HepG2 (cell line): Measurements from ENCODE around the gene MPLKIP. TPM values are rescaled to one million over a fixed set of nuclear protein-coding genes. Genes with fewer than 3 reads are reported as not detected.
A peak's percentile ranks its signal among the peaks of the same experiment; 100 is the strongest.

Experiments used
- ATAC-seq: fragments of 200-7000 bp; cut with Tn5 transposase; 3 replicates; pipeline ENCODE4 v1.9.1; 2020; ENCODE audit warnings: mild to moderate bottlenecking, moderate library complexity
- BruUV-seq: library from RNA; stranded (reverse); fragments of 400-500 nt; replicated peaks from 2 replicates; lab custom pipeline; 2021; lab: Mats Ljungman, UMichigan
- CTCF ChIA-PET: fragments of 300-600 bp; formaldehyde crosslinking; extraction: SDS; loops from one replicate; lab custom pipeline; 2021; ENCODE audit warnings: low total read pairs, inconsistent platforms, low intra/inter-chr PET ratio; lab: Yijun Ruan, JAX
- POLR2A ChIA-PET: fragments of 350-600 bp; sonication (Branson Sonifier 250); formaldehyde crosslinking; loops from one replicate; lab custom pipeline; 2020; ENCODE audit warnings: antibody characterized with exemption, inconsistent platforms; lab: Yijun Ruan, JAX
- DNase-seq: peaks from one replicate; pipeline ENCODE4 v3.0.0-alpha.2; 2015; ENCODE audit warnings: low spot score
- FAIRE-seq: peaks from 3 replicates; lab custom pipeline; 2011; peaks lifted over from hg19 to GRCh38; lab: Jason Lieb, UNC
- H2AFZ ChIP-seq: one replicate; pipeline ENCODE4 v1.6.1; 2011; ENCODE audit warnings: low read length, inconsistent platforms
- H3K27ac ChIP-seq: fragments of 300-600 bp; 3 replicates; pipeline ENCODE4 v1.8.0; 2011; ENCODE audit warnings: mixed run types, mild to moderate bottlenecking, mixed read lengths, low read length, inconsistent platforms; ENCODE audit not compliant: insufficient read depth; ENCODE audit errors: extremely low read length
- H3K27me3 ChIP-seq, 2 experiments: fragments of 200-600 bp in 1 of 2; 2 replicates in 1 of 2; 3 replicates in 1 of 2; pipeline versions ENCODE4 v1.6.0 to v1.8.0; 2011; ENCODE audit warnings: low read length in 2 of 2, mild to moderate bottlenecking in 2 of 2, moderate library complexity in 2 of 2, inconsistent platforms in 1 of 2; ENCODE audit not compliant: insufficient read depth in 2 of 2, control insufficient read depth in 1 of 2
- H3K36me3 ChIP-seq, 2 experiments: fragments of 200-600 bp in 1 of 2; replicated peaks in 1 of 2; 2 replicates in 1 of 2; 3 replicates in 1 of 2; pipeline versions ENCODE4 v1.5.1 to v1.8.0; 2011; ENCODE audit warnings: low read length in 2 of 2, inconsistent platforms in 1 of 2; ENCODE audit not compliant: insufficient read depth in 2 of 2, control insufficient read depth in 1 of 2
- H3K4me1 ChIP-seq: 2 replicates; pipeline ENCODE4 v1.5.1; 2012; ENCODE audit warnings: low read length, inconsistent platforms; ENCODE audit not compliant: insufficient read depth
- H3K4me2 ChIP-seq: 2 replicates; pipeline ENCODE4 v1.6.0; 2011; ENCODE audit warnings: low read depth, low read length, inconsistent platforms
- H3K4me3 ChIP-seq, 3 experiments: fragments of 200-600 bp in 1 of 3; sonication (generic), shearing (Covaris generic) in 1 of 3; replicated peaks in 1 of 3; 2 replicates each; pipeline ENCODE4 v1.5.1; 2011 to 2016; ENCODE audit warnings: low read length in 3 of 3, inconsistent platforms in 2 of 3, low read depth in 2 of 3, mild to moderate bottlenecking in 2 of 3, control low read depth in 1 of 3, mixed read lengths in 1 of 3; ENCODE audit not compliant: insufficient read depth in 1 of 3
- H3K79me2 ChIP-seq: one replicate; pipeline ENCODE4 v1.6.1; 2011; ENCODE audit warnings: low read length, inconsistent platforms; ENCODE audit not compliant: insufficient read depth
- H3K9ac ChIP-seq: 2 replicates; pipeline ENCODE4 v1.6.0; 2011; ENCODE audit warnings: mild to moderate bottlenecking, low read depth, low read length, inconsistent platforms; ENCODE audit not compliant: insufficient read depth
- H3K9me3 ChIP-seq: 2 replicates; pipeline ENCODE4 v1.5.1; 2012; ENCODE audit warnings: mild to moderate bottlenecking, low read length
- H4K20me1 ChIP-seq: 2 replicates; pipeline ENCODE4 v1.6.0; 2011; ENCODE audit warnings: inconsistent platforms, mild to moderate bottlenecking, low read length, moderate library complexity; ENCODE audit not compliant: insufficient read depth
- CBX5 ChIP-seq: sonication (generic); formaldehyde crosslinking; IDR thresholded peaks from 2 replicates; pipeline ENCODE4 v1.4.0; 2020; ENCODE audit warnings: missing genetic modification reagents, borderline replicate concordance
- CENPT ChIP-seq: sonication (generic); formaldehyde crosslinking; IDR thresholded peaks from 2 replicates; pipeline ENCODE4 v1.8.0; 2022; ENCODE audit warnings: low read depth, mild to moderate bottlenecking, moderate library complexity, missing genetic modification reagents
- MAF1 ChIP-seq: sonication (generic); formaldehyde crosslinking; IDR thresholded peaks from 2 replicates; pipeline ENCODE4 v1.5.0; 2020; ENCODE audit warnings: missing genetic modification reagents, borderline replicate concordance
- PLRG1 ChIP-seq: fragments of 450-650 bp; conservative IDR thresholded peaks from 2 replicates; pipeline ENCODE4 v1.6.1; 2016
- SALL1 ChIP-seq: sonication (generic); formaldehyde crosslinking; IDR thresholded peaks from 2 replicates; pipeline ENCODE4 v1.8.0; 2022; ENCODE audit warnings: mild to moderate bottlenecking, missing genetic modification reagents
- SOX5 ChIP-seq: IDR thresholded peaks from 2 replicates; pipeline ENCODE4 v1.6.1; 2016; ENCODE audit warnings: borderline replicate concordance
- TBX3 ChIP-seq: fragments of 450-650 bp; IDR thresholded peaks from 2 replicates; pipeline ENCODE4 v1.6.1; 2017; ENCODE audit warnings: antibody characterized with exemption, mild to moderate bottlenecking, inconsistent platforms, borderline replicate concordance
- ZBTB4 ChIP-seq: sonication (generic); formaldehyde crosslinking; IDR thresholded peaks from 2 replicates; pipeline ENCODE4 v1.4.0; 2020; ENCODE audit warnings: missing genetic modification reagents, mild to moderate bottlenecking, borderline replicate concordance
- ZFP1 ChIP-seq: IDR thresholded peaks from 2 replicates; pipeline ENCODE4 v1.6.1; 2016
- ZFX ChIP-seq: sonication (generic); formaldehyde crosslinking; IDR thresholded peaks from 2 replicates; pipeline ENCODE4 v1.4.0; 2020; ENCODE audit warnings: mild to moderate bottlenecking, low read depth, missing genetic modification reagents, moderate library complexity
- ZIK1 ChIP-seq: sonication (generic); formaldehyde crosslinking; IDR thresholded peaks from 2 replicates; pipeline ENCODE4 v1.5.0; 2020; ENCODE audit warnings: mild to moderate bottlenecking, low read depth, missing genetic modification reagents, borderline replicate concordance
- ZNF225 ChIP-seq: sonication (generic); formaldehyde crosslinking; IDR thresholded peaks from 2 replicates; pipeline ENCODE4 v1.4.0; 2020; ENCODE audit warnings: mild to moderate bottlenecking, missing genetic modification reagents
- ZNF350 ChIP-seq: sonication (generic); formaldehyde crosslinking; IDR thresholded peaks from 2 replicates; pipeline ENCODE4 v1.4.0; 2020; ENCODE audit warnings: mild to moderate bottlenecking, low read depth, missing genetic modification reagents, borderline replicate concordance
- ZNF562 ChIP-seq: sonication (generic); formaldehyde crosslinking; IDR thresholded peaks from 2 replicates; pipeline ENCODE4 v1.8.0; 2022; ENCODE audit warnings: missing genetic modification reagents, borderline replicate concordance
- ZNF598 ChIP-seq: sonication (generic); formaldehyde crosslinking; IDR thresholded peaks from 2 replicates; pipeline ENCODE4 v1.5.1; 2020; ENCODE audit warnings: mild to moderate bottlenecking, missing genetic modification reagents, borderline replicate concordance
- ZNF777 ChIP-seq: sonication (generic); formaldehyde crosslinking; IDR thresholded peaks from 2 replicates; pipeline ENCODE4 v1.4.0; 2020; ENCODE audit warnings: missing genetic modification reagents
- ZSCAN31 ChIP-seq: sonication (generic); formaldehyde crosslinking; IDR thresholded peaks from 2 replicates; pipeline ENCODE4 v1.5.0; 2020; ENCODE audit warnings: low read depth, mild to moderate bottlenecking, missing genetic modification reagents
- ZSCAN9 ChIP-seq: IDR thresholded peaks from 2 replicates; pipeline ENCODE4 v1.6.1; 2016; ENCODE audit warnings: borderline replicate concordance
- WGBS: methylation state at CpG from one replicate; pipeline ENCODE4 v1.1.6; 2017; ENCODE audit warnings: low lambda C conversion rate; 5-methylcytosine and 5-hydroxymethylcytosine counted together
- in situ Hi-C: cut with HindIII; loops from 2 replicates; pipeline ENCODE4 v1.10.0; 2017; ENCODE audit warnings: low pct_unique_long_range_greater_than_20kb; ENCODE audit not compliant: extremely low pct_ligation_motif_present
- intact Hi-C: fragments of 100-400 bp; cut with micrococcal nuclease; formaldehyde crosslinking; loops from one replicate; pipeline ENCODE4 v1.10.0; 2022; ENCODE audit not compliant: unreplicated experiment
- polyA plus RNA-seq, 8 experiments: library from polyadenylated mRNA; depleted of rRNA in 3 of 8; stranded (reverse) in 7 of 8; unstranded in 1 of 8; fragments of >200 nt; fragmentation: Illumina TruSeq in 4 of 8; extraction: Trizol in 4 of 8; gene quantifications; 2 replicates each; pipeline versions ENCODE4 v1.2.1 to v1.2.3, GENCODE V29; 2011 to 2016; ENCODE audit warnings: low read depth in 4 of 8, missing spikeins in 1 of 8, mixed read lengths in 1 of 8; ENCODE audit not compliant: insufficient read depth in 1 of 8
- total RNA-seq, 5 experiments: library from RNA; depleted of rRNA; stranded (reverse); fragments of >200 nt; fragmentation: Illumina TruSeq; extraction: Trizol; gene quantifications; 2 replicates each; pipeline ENCODE4 v1.2.3, GENCODE V29; 2016; ENCODE audit warnings: low read depth in 1 of 5
- TF ChIP-seq, protein P1 (sequence below): sonication (generic); formaldehyde crosslinking; IDR thresholded peaks from 2 replicates; pipeline ENCODE4 v1.5.0; 2020; ENCODE audit warnings: missing genetic modification reagents
- TF ChIP-seq, protein P2 (sequence below): sonication (generic); formaldehyde crosslinking; IDR thresholded peaks from 2 replicates; pipeline ENCODE4 v1.9.0; 2021; ENCODE audit warnings: missing genetic modification reagents, mild to moderate bottlenecking, borderline replicate concordance

The MPLKIP gene
- total and polyA plus RNA-seq, 2 of the 13 experiments (the other 11 are each of a cell fraction or from before 2014, with no cell fraction given), result 40.1 to 45.7 TPM

GRCh38 chr7:40097728-40098127 is 36.7 kb downstream of the MPLKIP start:
- no peak for ATAC-seq
- no peak overlapping the region for H3K9ac ChIP-seq
- H3K36me3 ChIP-seq, result peaks cover 7 to 22% of the 10 kb centered on the region in 2 experiments
- FAIRE-seq, result no peak
- DNase-seq, result no peak
- in situ Hi-C loops, result no loop called here
- TF ChIP-seq MAF1, result no peak
- TF ChIP-seq ZSCAN9 (CRISPR knock-in tag), result no peak
- TF ChIP-seq, protein P1, sequence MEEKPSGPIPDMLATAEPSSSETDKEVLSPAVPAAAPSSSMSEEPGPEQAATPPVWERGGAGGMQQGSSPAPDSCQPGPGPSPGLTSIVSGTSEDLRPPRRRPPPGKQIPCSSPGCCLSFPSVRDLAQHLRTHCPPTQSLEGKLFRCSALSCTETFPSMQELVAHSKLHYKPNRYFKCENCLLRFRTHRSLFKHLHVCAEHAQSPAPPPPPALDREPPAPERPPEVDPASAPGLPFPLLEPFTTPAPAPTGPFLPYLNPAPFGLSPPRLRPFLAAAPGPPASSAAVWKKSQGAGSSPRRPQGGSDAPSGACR (CRISPR knock-in tag), result no peak
- TF ChIP-seq ZNF777 (CRISPR knock-in tag), result no peak
- TF ChIP-seq ZNF225 (CRISPR knock-in tag), result no peak
- no peak for TF ChIP-seq ZBTB4 (CRISPR knock-in tag)
- TF ChIP-seq TBX3, result no peak
- TF ChIP-seq CENPT (CRISPR knock-in tag), result no peak
- TF ChIP-seq ZNF562 (CRISPR knock-in tag), result no peak
- no peak for TF ChIP-seq ZNF598
- no peak for TF ChIP-seq SALL1 (CRISPR knock-in tag)
- no peak for TF ChIP-seq ZNF350
- no peak for TF ChIP-seq ZIK1 (CRISPR knock-in tag)
- TF ChIP-seq SOX5 (CRISPR knock-in tag), result no peak
- TF ChIP-seq ZSCAN31 (CRISPR knock-in tag), result no peak
- TF ChIP-seq CBX5, result no peak
- no peak for TF ChIP-seq PLRG1
- TF ChIP-seq, protein P2, sequence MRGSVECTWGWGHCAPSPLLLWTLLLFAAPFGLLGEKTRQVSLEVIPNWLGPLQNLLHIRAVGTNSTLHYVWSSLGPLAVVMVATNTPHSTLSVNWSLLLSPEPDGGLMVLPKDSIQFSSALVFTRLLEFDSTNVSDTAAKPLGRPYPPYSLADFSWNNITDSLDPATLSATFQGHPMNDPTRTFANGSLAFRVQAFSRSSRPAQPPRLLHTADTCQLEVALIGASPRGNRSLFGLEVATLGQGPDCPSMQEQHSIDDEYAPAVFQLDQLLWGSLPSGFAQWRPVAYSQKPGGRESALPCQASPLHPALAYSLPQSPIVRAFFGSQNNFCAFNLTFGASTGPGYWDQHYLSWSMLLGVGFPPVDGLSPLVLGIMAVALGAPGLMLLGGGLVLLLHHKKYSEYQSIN (CRISPR knock-in tag), result no peak
- TF ChIP-seq ZFX (CRISPR knock-in tag), result no peak
- no peak for TF ChIP-seq ZFP1
- H3K27ac ChIP-seq, result peak overlapping the region; percentile 62
- no peaks in the 10 kb centered on the region for H3K9me3 ChIP-seq
- no peaks in the 10 kb centered on the region for H3K27me3 ChIP-seq
- no peaks in the 10 kb centered on the region for H3K79me2 ChIP-seq
- no TSS peak for BruUV-seq
- no peak overlapping the region for H2AFZ ChIP-seq
- H3K4me2 ChIP-seq, result no peak overlapping the region
- WGBS, result 91% methylated on average over 2 of the region's 2 CpGs
- intact Hi-C loops, result no loop called here
- H4K20me1 ChIP-seq, result no peaks in the 10 kb centered on the region
- CTCF ChIA-PET, result interaction anchor here (0.6 kb wide), 1 partner anchor 37 kb away, joined by 3 read pairs; the partner anchor contains the start of gene MPLKIP
- peaks cover 69% of the 10 kb centered on the region for H3K4me1 ChIP-seq
- POLR2A ChIA-PET, result interaction anchor here (0.6 kb wide), 1 partner anchor 149 kb away, joined by 3 read pairs; no protein-coding TSS in a partner anchor
- no peak overlapping the region for H3K4me3 ChIP-seq
